Measurements from ENCODE around the gene ZC3H12C. TPM values are rescaled to one million over a fixed set of nuclear protein-coding genes. Genes with fewer than 3 reads are reported as not detected.

Gene ZC3H12C
- total RNA-seq, 3 donors from 2014 or later: 10.2 to 19.8 (median 13.2) TPM

DNA sequence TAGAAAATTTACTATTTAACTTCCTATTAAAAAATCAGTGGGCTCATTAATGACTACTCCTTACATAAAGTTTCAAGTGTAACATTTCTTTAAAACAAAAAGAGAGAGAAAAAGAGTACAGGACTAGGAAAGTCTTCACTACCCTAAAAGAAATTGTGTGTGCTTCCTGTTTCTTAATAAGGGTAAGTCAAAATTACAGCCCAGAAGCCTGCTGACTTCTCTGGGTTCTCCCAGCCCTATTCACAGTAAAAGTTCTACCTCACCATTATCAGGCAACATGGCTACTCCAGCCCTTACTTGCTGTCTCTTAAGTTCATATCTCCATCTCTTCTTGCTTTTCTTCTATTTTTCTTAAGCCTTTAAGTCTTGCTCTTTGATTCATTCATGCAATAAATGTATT, 20.3 kb upstream of the ZC3H12C start:
- intact Hi-C loops (cut with DNase I; ENCODE audit: low total_unique reads): no loop called here
- H3K36me3 ChIP-seq: no peaks in the 10 kb centered on the region
- no peaks in the 10 kb centered on the region for H3K4me1 ChIP-seq
- no peak overlapping the region for H3K27ac ChIP-seq
- H3K27me3 ChIP-seq: no peaks in the 10 kb centered on the region
- TF ChIP-seq POLR2A (IDR thresholded peaks at IDR 0.05): no peak
- H3K9me3 ChIP-seq: no peaks in the 10 kb centered on the region
- H3K4me3 ChIP-seq: no peak overlapping the region
- DNase-seq (ENCODE audit: low spot score in 2 of 2): no peak

GRCh38 chr11:110074499-110074898, 18.7 kb upstream of the ZC3H12C start:
- H3K4me3 ChIP-seq: no peak overlapping the region
- H3K27me3 ChIP-seq: no peaks in the 10 kb centered on the region
- peaks cover 0 to 7% of the 10 kb centered on the region in 2 donors for H3K9me3 ChIP-seq
- intact Hi-C loops (cut with DNase I; ENCODE audit: low total_unique reads): no loop called here
- no peak for DNase-seq (ENCODE audit: low spot score in 2 of 2)
- no peaks in the 10 kb centered on the region for H3K36me3 ChIP-seq
- H3K4me1 ChIP-seq: no peaks in the 10 kb centered on the region
- no peak for TF ChIP-seq POLR2AphosphoS5 (IDR thresholded peaks at IDR 0.05)
- no peak for TF ChIP-seq CTCF (IDR thresholded peaks at IDR 0.05)
- no peak for TF ChIP-seq POLR2A (IDR thresholded peaks at IDR 0.05)
- H3K27ac ChIP-seq: no peak overlapping the region

DNA sequence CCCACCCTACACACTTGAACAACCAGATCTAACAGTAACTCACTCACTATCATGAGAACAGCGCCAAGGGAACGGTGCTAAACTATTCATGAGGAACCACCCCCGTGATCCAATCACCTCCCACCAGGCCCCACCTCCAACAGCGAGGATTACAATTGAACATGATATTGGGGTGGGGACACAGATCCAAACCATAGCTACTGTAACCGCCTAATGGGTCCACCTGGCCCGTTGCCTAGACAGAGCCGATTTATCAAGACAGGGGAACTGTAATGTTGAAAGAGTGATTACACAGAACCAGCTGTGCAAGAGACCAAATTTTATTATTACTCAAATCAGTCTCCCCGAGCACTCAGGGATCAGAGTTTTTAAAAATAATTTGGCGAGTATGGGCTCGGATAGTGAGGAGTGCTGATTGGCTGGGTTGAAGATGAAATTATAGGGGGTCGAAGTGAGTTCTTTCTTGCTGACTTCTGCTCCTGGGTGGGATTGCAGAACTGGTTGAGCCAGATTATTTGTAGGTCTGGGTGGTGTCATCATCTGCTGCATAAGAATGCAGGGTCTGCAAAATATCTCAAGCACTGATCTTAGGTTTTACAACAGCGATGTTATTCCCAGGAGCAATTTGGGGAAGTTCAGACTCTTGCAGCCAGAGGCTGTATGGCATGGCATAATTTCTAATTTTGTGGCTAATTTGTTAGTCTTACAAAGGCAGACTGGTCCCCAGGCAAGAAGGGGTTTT, 17.9 kb upstream of the ZC3H12C start:
- TF ChIP-seq POLR2AphosphoS5 (IDR thresholded peaks at IDR 0.05) (no peak), CTCF (IDR thresholded peaks at IDR 0.05) (no peak), POLR2A (IDR thresholded peaks at IDR 0.05) (no peak)
- Histone ChIP-seq H3K4me3 (no peak overlapping the region), H3K27me3 (no peaks in the 10 kb centered on the region), H3K9me3 (peaks cover 0 to 7% of the 10 kb centered on the region in 2 donors), H3K4me1 (no peaks in the 10 kb centered on the region), H3K27ac (no peak overlapping the region), H3K36me3 (no peaks in the 10 kb centered on the region)
- intact Hi-C loops (cut with DNase I; ENCODE audit: low total_unique reads): no loop called here
- DNase-seq (ENCODE audit: low spot score in 2 of 2): no peak

DNA sequence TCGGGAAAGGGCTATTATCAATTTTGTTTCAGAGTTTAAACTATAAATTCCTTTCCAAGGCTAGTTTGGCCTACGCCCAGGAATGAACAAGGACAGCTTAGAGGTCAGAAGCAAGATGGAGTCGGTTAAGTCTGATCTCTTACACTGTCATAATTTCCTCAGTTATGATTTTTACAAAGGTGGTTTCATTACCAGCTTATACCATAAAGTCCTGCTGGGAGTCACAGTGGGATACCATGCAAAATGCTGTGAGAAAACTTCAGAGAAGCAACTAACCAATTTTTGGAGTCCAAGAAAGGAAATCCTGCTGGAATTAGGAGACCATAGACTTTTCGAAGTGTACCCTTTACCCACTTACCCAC, 17.4 kb upstream of the ZC3H12C start:
- DNase-seq (ENCODE audit: low spot score in 2 of 2): no peak
- no peak for TF ChIP-seq CTCF (IDR thresholded peaks at IDR 0.05)
- no peaks in the 10 kb centered on the region for H3K27me3 ChIP-seq
- H3K9me3 ChIP-seq: peaks cover 0 to 7% of the 10 kb centered on the region in 2 donors
- no peaks in the 10 kb centered on the region for H3K36me3 ChIP-seq
- H3K27ac ChIP-seq: no peak overlapping the region
- intact Hi-C loops (cut with DNase I; ENCODE audit: low total_unique reads): no loop called here
- H3K4me3 ChIP-seq: no peak overlapping the region
- no peaks in the 10 kb centered on the region for H3K4me1 ChIP-seq

GRCh38 chr11:110076371-110076965, 16.7 kb upstream of the ZC3H12C start:
- Histone ChIP-seq H3K9me3 (peaks cover 0 to 7% of the 10 kb centered on the region in 2 donors), H3K27me3 (no peaks in the 10 kb centered on the region), H3K36me3 (no peaks in the 10 kb centered on the region), H3K27ac (no peak overlapping the region), H3K4me3 (no peak overlapping the region), H3K4me1 (no peaks in the 10 kb centered on the region)
- intact Hi-C loops (cut with DNase I; ENCODE audit: low total_unique reads): no loop called here
- no peak for DNase-seq (ENCODE audit: low spot score in 2 of 2)
- TF ChIP-seq POLR2AphosphoS5 (IDR thresholded peaks at IDR 0.05): no peak
- TF ChIP-seq POLR2A (IDR thresholded peaks at IDR 0.05): no peak
- TF ChIP-seq CTCF (IDR thresholded peaks at IDR 0.05): no peak
